Muscle layer of colon (tissue), 2 donors: Measurements from ENCODE around the gene PEAK3.

ENCODE experiments used
- H3K27ac ChIP-seq: one replicate; pipeline ENCODE4 v1.7.0; 2013; ENCODE audit warnings: low read depth, mild to moderate bottlenecking, low read length, moderate library complexity
- H3K27me3 ChIP-seq, 2 donors: one replicate each; pipeline ENCODE4 v1.7.0; 2013; ENCODE audit warnings: low read length in 2 of 2, mild to moderate bottlenecking in 2 of 2; ENCODE audit not compliant: insufficient read depth in 2 of 2, control insufficient read depth in 1 of 2
- H3K36me3 ChIP-seq: one replicate; pipeline ENCODE4 v1.7.0; 2013; ENCODE audit warnings: mild to moderate bottlenecking, low read length; ENCODE audit not compliant: insufficient read depth
- H3K4me1 ChIP-seq: one replicate; pipeline ENCODE4 v1.7.0; 2013; ENCODE audit warnings: mild to moderate bottlenecking, low read length; ENCODE audit not compliant: insufficient read depth
- H3K4me3 ChIP-seq, 2 donors: one replicate each; pipeline ENCODE4 v1.7.0; 2013; ENCODE audit warnings: low read length in 2 of 2, low read depth in 1 of 2, mild to moderate bottlenecking in 1 of 2, moderate library complexity in 1 of 2
- H3K9ac ChIP-seq: one replicate; pipeline ENCODE4 v1.7.0; 2013; ENCODE audit warnings: low read length
- H3K9me3 ChIP-seq: one replicate; pipeline ENCODE4 v1.7.0; 2013; ENCODE audit warnings: mild to moderate bottlenecking, low read length
- donor health status: abdominal sarcoma.
- donor health status: Adenocarcinoma of cecum.

PEAK3 gene

GRCh38 chr19:2250766-2251105, 31.2 kb downstream of the PEAK3 start:
- Histone ChIP-seq H3K27ac (no peak overlapping the region), H3K9me3 (no peaks in the 10 kb centered on the region), H3K27me3 (peaks cover 11 to 54% of the 10 kb centered on the region in 2 donors), H3K9ac (no peak overlapping the region), H3K4me3 (no peak overlapping the region), H3K4me1 (peaks cover 4% of the 10 kb centered on the region), H3K36me3 (peaks cover 18% of the 10 kb centered on the region)

GRCh38 chr19:2249880-2250765, 31.9 kb downstream of the PEAK3 start:
- Histone ChIP-seq H3K9me3 (no peaks in the 10 kb centered on the region), H3K27me3 (peaks cover 11 to 52% of the 10 kb centered on the region in 2 donors), H3K4me1 (peaks cover 4% of the 10 kb centered on the region), H3K36me3 (peaks cover 25% of the 10 kb centered on the region), H3K27ac (no peak overlapping the region), H3K9ac (no peak overlapping the region), H3K4me3 (no peak overlapping the region)

- peaks cover 4% of the 10 kb centered on the region for H3K4me1 ChIP-seq
- no peak within 1 kb of the TSS for H3K9ac ChIP-seq
- H3K27me3 ChIP-seq = peaks cover 11 to 48% of the 10 kb centered on the region in 2 donors
- no peak within 1 kb of the TSS for H3K4me3 ChIP-seq
- H3K36me3 ChIP-seq = peaks cover 33% of the 10 kb centered on the region
- H3K9me3 ChIP-seq = no peaks in the 10 kb centered on the region
- H3K27ac ChIP-seq = no peak within 1 kb of the TSS
Observed at GRCh38 chr19:2249010-2249866, 32.7 kb downstream of the PEAK3 start, which contains the start of gene AMH. Gene AMH (plus strand): TSS chr19:2249323. CDS start chr19:2249333, 10 bp downstream.

- Histone ChIP-seq H3K27me3 (peaks cover 10 to 40% of the 10 kb centered on the region in 2 donors), H3K36me3 (peaks cover 42% of the 10 kb centered on the region), H3K9ac (no peak overlapping the region), H3K27ac (no peak overlapping the region), H3K4me3 (no peak overlapping the region), H3K9me3 (no peaks in the 10 kb centered on the region), H3K4me1 (peaks cover 4% of the 10 kb centered on the region)
Observed at GRCh38 chr19:2248136-2249009, 33.6 kb downstream of the PEAK3 start.

GRCh38 chr19:2247433-2248101, 34.4 kb downstream of the PEAK3 start:
- H3K27me3 ChIP-seq = peaks cover 2 to 31% of the 10 kb centered on the region in 2 donors
- no peak overlapping the region for H3K9ac ChIP-seq
- H3K9me3 ChIP-seq = no peaks in the 10 kb centered on the region
- no peak overlapping the region for H3K27ac ChIP-seq
- H3K4me3 ChIP-seq = no peak overlapping the region
- peaks cover 47% of the 10 kb centered on the region for H3K36me3 ChIP-seq
- peaks cover 4% of the 10 kb centered on the region for H3K4me1 ChIP-seq

- H3K27ac ChIP-seq = no peak overlapping the region
- peaks cover 47% of the 10 kb centered on the region for H3K36me3 ChIP-seq
- H3K4me1 ChIP-seq = peaks cover 2% of the 10 kb centered on the region
Observed at GRCh38 chr19:2246801-2247361, 35.1 kb downstream of the PEAK3 start.

GRCh38 chr19:2246014-2246620, 35.9 kb downstream of the PEAK3 start:
- Histone ChIP-seq H3K27ac (no peak overlapping the region), H3K9me3 (no peaks in the 10 kb centered on the region), H3K4me3 (no peak overlapping the region), H3K9ac (no peak overlapping the region), H3K4me1 (peaks cover 4% of the 10 kb centered on the region), H3K36me3 (peaks cover 47% of the 10 kb centered on the region), H3K27me3 (peaks cover 0 to 20% of the 10 kb centered on the region in 2 donors)

More at GRCh38 chr19:2246801-2247361, 35.1 kb downstream of the PEAK3 start:
- H3K4me3 ChIP-seq = no peak overlapping the region
- H3K9ac ChIP-seq = no peak overlapping the region
- H3K27me3 ChIP-seq = peaks cover 0 to 25% of the 10 kb centered on the region in 2 donors
- H3K9me3 ChIP-seq = no peaks in the 10 kb centered on the region

- no peaks in the 10 kb centered on the region for H3K9me3 ChIP-seq
- peaks cover 0 to 11% of the 10 kb centered on the region in 2 donors for H3K27me3 ChIP-seq
- H3K4me1 ChIP-seq = peaks cover 13% of the 10 kb centered on the region
- H3K9ac ChIP-seq = no peak overlapping the region
- no peak overlapping the region for H3K4me3 ChIP-seq
- H3K36me3 ChIP-seq = peaks cover 47% of the 10 kb centered on the region
- no peak overlapping the region for H3K27ac ChIP-seq
Observed at GRCh38 chr19:2245273-2245672, 36.7 kb downstream of the PEAK3 start.

- Histone ChIP-seq H3K9ac (no peak overlapping the region), H3K27me3 (peaks cover 0 to 3% of the 10 kb centered on the region in 2 donors), H3K27ac (no peak overlapping the region), H3K36me3 (peaks cover 47% of the 10 kb centered on the region), H3K4me3 (no peak overlapping the region), H3K9me3 (no peaks in the 10 kb centered on the region), H3K4me1 (peaks cover 20% of the 10 kb centered on the region)
Observed at GRCh38 chr19:2244486-2244885, 37.5 kb downstream of the PEAK3 start.

- H3K4me3 ChIP-seq = no peak overlapping the region
Observed at GRCh38 chr19:2244125-2244411, 37.9 kb downstream of the PEAK3 start.

More at GRCh38 chr19:2244125-2244411, 37.9 kb downstream of the PEAK3 start:
- Histone ChIP-seq H3K36me3 (peaks cover 47% of the 10 kb centered on the region), H3K27ac (no peak overlapping the region), H3K4me1 (peaks cover 25% of the 10 kb centered on the region), H3K27me3 (no peaks in the 10 kb centered on the region), H3K9me3 (no peaks in the 10 kb centered on the region), H3K9ac (no peak overlapping the region)
